ENCODE results near the gene EIPR1. TPM values are rescaled to one million over a fixed set of nuclear protein-coding genes. Genes with fewer than 3 reads are reported as not detected.

The EIPR1 gene
- total RNA-seq, 1 experiment from 2014 or later: 27.8 TPM

- Mint-ChIP-seq H3K4me1 (peaks cover 14 to 15% of the 10 kb centered on the region in 2 experiments), H3K27me3 (ENCODE audit: low read depth) (no peaks in the 10 kb centered on the region), H3K4me3 (no peak overlapping the region), H3K36me3 (ENCODE audit: insufficient read depth in 1 of 3, low read depth in 3 of 3) (peaks cover 5 to 21% (median 16%) of the 10 kb centered on the region in 3 experiments; a peak in 6 of 7 replicates), H3K27ac (no peak overlapping the region), H3K9me3 (peaks cover 10 to 17% of the 10 kb centered on the region in 2 experiments)
- H2AFZ ChIP-seq (ENCODE audit: low read length): no peak overlapping the region
- no peaks in the 10 kb centered on the region for H3K79me2 ChIP-seq (ENCODE audit: insufficient read depth, low read length)
- H4K91ac ChIP-seq (ENCODE audit: insufficient read length, low read depth, low read length): no peak overlapping the region
- WGBS (ENCODE audit: extremely low coverage, insufficient read length, low lambda C conversion rate): no CpG with 5 or more reads among the region's 25 CpGs
- peaks cover 6% of the 10 kb centered on the region for H3K79me1 ChIP-seq (ENCODE audit: insufficient read depth, low read depth, low read length, poor library complexity, severe bottlenecking)
- H3K56ac ChIP-seq (ENCODE audit: insufficient read length, low read depth, low read length): no peak overlapping the region
- H2BK12ac ChIP-seq (ENCODE audit: insufficient read length, low read depth, low read length): no peak overlapping the region
- no peak overlapping the region for H2AK5ac ChIP-seq (ENCODE audit: insufficient read length, low read length)
- no peak overlapping the region for H3K4me2 ChIP-seq (ENCODE audit: insufficient read depth, insufficient read length, low read length)
- no peak for DNase-seq
- H3K4ac ChIP-seq (ENCODE audit: low read depth, low read length): no peak overlapping the region
- H4K8ac ChIP-seq (replicated peaks; ENCODE audit: insufficient read length, low read depth, low read length): no peak overlapping the region
- H3K27ac ChIP-seq (ENCODE audit: insufficient read length, low read depth, low read length): no peak overlapping the region
- TF ChIP-seq, protein P1, sequence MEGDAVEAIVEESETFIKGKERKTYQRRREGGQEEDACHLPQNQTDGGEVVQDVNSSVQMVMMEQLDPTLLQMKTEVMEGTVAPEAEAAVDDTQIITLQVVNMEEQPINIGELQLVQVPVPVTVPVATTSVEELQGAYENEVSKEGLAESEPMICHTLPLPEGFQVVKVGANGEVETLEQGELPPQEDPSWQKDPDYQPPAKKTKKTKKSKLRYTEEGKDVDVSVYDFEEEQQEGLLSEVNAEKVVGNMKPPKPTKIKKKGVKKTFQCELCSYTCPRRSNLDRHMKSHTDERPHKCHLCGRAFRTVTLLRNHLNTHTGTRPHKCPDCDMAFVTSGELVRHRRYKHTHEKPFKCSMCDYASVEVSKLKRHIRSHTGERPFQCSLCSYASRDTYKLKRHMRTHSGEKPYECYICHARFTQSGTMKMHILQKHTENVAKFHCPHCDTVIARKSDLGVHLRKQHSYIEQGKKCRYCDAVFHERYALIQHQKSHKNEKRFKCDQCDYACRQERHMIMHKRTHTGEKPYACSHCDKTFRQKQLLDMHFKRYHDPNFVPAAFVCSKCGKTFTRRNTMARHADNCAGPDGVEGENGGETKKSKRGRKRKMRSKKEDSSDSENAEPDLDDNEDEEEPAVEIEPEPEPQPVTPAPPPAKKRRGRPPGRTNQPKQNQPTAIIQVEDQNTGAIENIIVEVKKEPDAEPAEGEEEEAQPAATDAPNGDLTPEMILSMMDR (conservative IDR thresholded peaks at IDR 0.05): no peak
- no peaks in the 10 kb centered on the region for H3K9me3 ChIP-seq (ENCODE audit: control insufficient read depth, low read depth, low read length)
- H2BK15ac ChIP-seq (ENCODE audit: low read depth, low read length): no peak overlapping the region
- H3K9ac ChIP-seq (ENCODE audit: extremely low read depth, insufficient read length, low read length): no peak overlapping the region
- no peak overlapping the region for H3K23ac ChIP-seq (ENCODE audit: insufficient read length, low read depth, low read length)
- H2BK120ac ChIP-seq (ENCODE audit: low read depth, low read length, poor library complexity, severe bottlenecking): no peak overlapping the region
- no peaks in the 10 kb centered on the region for H4K20me1 ChIP-seq (ENCODE audit: control insufficient read depth, insufficient read depth, insufficient read length)
- no peaks in the 10 kb centered on the region for H3K23me2 ChIP-seq (ENCODE audit: insufficient read length, low read depth, low read length, poor library complexity, severe bottlenecking)
- peak overlapping the region; percentile 35; the same call in 1 of the 2 replicates for H3K14ac ChIP-seq (ENCODE audit: insufficient read depth, low read length)
- no peaks in the 10 kb centered on the region for H3K4me1 ChIP-seq (ENCODE audit: insufficient read depth, low read length)
- no peaks in the 10 kb centered on the region for H3K27me3 ChIP-seq (ENCODE audit: insufficient read depth, low read length)
- no peak overlapping the region for H2BK20ac ChIP-seq (ENCODE audit: low read depth, low read length, poor library complexity, severe bottlenecking)
- H2BK5ac ChIP-seq (ENCODE audit: insufficient read length, low read length): no peak overlapping the region
- no peak overlapping the region for H4K5ac ChIP-seq (ENCODE audit: insufficient read length, low read depth, low read length)
- no peak overlapping the region for H3K18ac ChIP-seq (ENCODE audit: insufficient read length, low read depth, low read length)
- H3T11ph ChIP-seq (ENCODE audit: low read length): no peak overlapping the region
Measured at GRCh38 chr2:3277050-3277747, 100.4 kb downstream of the EIPR1 start.
